ENCODE measurements around the gene TSEN2. TPM values are rescaled to one million over a fixed set of nuclear protein-coding genes. Genes with fewer than 3 reads are reported as not detected.

Gene TSEN2
- total RNA-seq, 3 donors from 2014 or later (not counting 1 experiment from before 2014, with no cell fraction given), result 4.1 to 11.4 (median 5.7) TPM

DNA sequence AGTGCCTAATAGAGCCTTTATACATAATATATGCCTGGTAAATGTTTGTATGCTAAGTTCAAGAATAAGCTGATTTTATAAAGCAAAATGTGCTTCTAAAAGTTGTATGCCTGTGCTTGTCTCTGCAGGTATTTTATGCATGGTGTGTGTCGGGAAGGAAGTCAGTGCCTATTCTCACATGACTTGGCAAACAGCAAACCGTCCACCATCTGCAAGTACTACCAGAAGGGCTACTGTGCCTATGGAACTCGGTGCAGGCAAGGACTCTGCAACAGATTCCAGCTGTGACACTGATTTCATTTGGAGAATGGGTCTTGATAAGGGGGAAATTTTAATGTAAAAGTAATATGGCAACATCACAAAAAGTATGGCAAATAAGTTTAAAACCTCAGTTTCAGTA is 84.5 kb downstream of the TSEN2 start:
- no peak for ATAC-seq
- H3K4me3 Mint-ChIP-seq, result no peak overlapping the region
- Histone ChIP-seq H3K27me3 (ENCODE audit: control insufficient read depth, insufficient read depth, low read length) (no peaks in the 10 kb centered on the region), H3K4me3 (ENCODE audit: low read length) (no peak overlapping the region), H3K4me1 (ENCODE audit: control insufficient read depth, insufficient read depth, low read length) (no peaks in the 10 kb centered on the region), H3K9me3 (ENCODE audit: control insufficient read depth, insufficient read depth, low read length) (peaks cover 6% of the 10 kb centered on the region), H3K36me3 (ENCODE audit: control insufficient read depth, insufficient read depth, low read length) (peaks cover 37% of the 10 kb centered on the region), H3K27ac (ENCODE audit: low read length) (no peak overlapping the region)
- WGBS (ENCODE audit: insufficient coverage), result 90% methylated on average over 3 of the region's 3 CpGs
- peaks cover 19 to 24% of the 10 kb centered on the region in 2 donors for H3K4me1 Mint-ChIP-seq
- H3K36me3 Mint-ChIP-seq, result peaks cover 32% of the 10 kb centered on the region
- H3K27me3 Mint-ChIP-seq (ENCODE audit: low read depth in 2 of 2), result no peaks in the 10 kb centered on the region
- DNase-seq, result no peak
- intact Hi-C loops (cut with micrococcal nuclease), result no loop called here
- no peak overlapping the region for H3K27ac Mint-ChIP-seq
- TF ChIP-seq, protein P1, sequence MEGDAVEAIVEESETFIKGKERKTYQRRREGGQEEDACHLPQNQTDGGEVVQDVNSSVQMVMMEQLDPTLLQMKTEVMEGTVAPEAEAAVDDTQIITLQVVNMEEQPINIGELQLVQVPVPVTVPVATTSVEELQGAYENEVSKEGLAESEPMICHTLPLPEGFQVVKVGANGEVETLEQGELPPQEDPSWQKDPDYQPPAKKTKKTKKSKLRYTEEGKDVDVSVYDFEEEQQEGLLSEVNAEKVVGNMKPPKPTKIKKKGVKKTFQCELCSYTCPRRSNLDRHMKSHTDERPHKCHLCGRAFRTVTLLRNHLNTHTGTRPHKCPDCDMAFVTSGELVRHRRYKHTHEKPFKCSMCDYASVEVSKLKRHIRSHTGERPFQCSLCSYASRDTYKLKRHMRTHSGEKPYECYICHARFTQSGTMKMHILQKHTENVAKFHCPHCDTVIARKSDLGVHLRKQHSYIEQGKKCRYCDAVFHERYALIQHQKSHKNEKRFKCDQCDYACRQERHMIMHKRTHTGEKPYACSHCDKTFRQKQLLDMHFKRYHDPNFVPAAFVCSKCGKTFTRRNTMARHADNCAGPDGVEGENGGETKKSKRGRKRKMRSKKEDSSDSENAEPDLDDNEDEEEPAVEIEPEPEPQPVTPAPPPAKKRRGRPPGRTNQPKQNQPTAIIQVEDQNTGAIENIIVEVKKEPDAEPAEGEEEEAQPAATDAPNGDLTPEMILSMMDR (IDR thresholded peaks at IDR 0.05), result no peak
- H3K9me3 Mint-ChIP-seq, result peaks cover 5% of the 10 kb centered on the region in 2 donors

DNA sequence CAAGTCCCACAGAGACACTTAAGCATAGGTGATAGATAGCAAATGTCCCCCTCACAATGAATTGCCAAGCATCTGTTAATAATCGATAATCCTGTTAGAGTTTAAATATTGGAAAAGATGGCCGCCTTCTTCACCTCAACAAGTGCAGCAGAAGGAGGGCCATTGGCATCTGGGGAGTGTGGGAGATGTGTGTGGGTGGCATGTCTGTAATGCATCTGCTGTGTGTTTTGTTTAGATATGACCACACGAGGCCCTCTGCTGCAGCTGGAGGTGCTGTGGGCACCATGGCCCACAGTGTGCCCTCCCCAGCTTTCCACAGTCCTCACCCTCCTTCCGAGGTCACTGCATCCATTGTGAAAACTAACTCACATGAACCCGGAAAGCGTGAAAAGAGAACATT is 85.6 kb downstream of the TSEN2 start:
- Histone ChIP-seq H3K4me1 (ENCODE audit: control insufficient read depth, insufficient read depth, low read length) (no peaks in the 10 kb centered on the region), H3K9me3 (ENCODE audit: control insufficient read depth, insufficient read depth, low read length) (peaks cover 6% of the 10 kb centered on the region), H3K27me3 (ENCODE audit: control insufficient read depth, insufficient read depth, low read length) (no peaks in the 10 kb centered on the region), H3K27ac (ENCODE audit: low read length) (no peak overlapping the region), H3K36me3 (ENCODE audit: control insufficient read depth, insufficient read depth, low read length) (peaks cover 47% of the 10 kb centered on the region), H3K4me3 (ENCODE audit: low read length) (no peak overlapping the region)
- peaks cover 32% of the 10 kb centered on the region for H3K36me3 Mint-ChIP-seq
- no peaks in the 10 kb centered on the region for H3K27me3 Mint-ChIP-seq (ENCODE audit: low read depth in 2 of 2)
- intact Hi-C loops (cut with micrococcal nuclease), result no loop called here
- H3K4me1 Mint-ChIP-seq, result peaks cover 13 to 19% of the 10 kb centered on the region in 2 donors
- WGBS (ENCODE audit: insufficient coverage), result 87% methylated on average over 6 of the region's 6 CpGs
- no peak overlapping the region for H3K27ac Mint-ChIP-seq
- ATAC-seq (no peak), DNase-seq (no peak)
- peaks cover 5% of the 10 kb centered on the region in 2 donors for H3K9me3 Mint-ChIP-seq
- TF ChIP-seq, protein P1 (IDR thresholded peaks at IDR 0.05), result no peak
- no peak overlapping the region for H3K4me3 Mint-ChIP-seq

DNA sequence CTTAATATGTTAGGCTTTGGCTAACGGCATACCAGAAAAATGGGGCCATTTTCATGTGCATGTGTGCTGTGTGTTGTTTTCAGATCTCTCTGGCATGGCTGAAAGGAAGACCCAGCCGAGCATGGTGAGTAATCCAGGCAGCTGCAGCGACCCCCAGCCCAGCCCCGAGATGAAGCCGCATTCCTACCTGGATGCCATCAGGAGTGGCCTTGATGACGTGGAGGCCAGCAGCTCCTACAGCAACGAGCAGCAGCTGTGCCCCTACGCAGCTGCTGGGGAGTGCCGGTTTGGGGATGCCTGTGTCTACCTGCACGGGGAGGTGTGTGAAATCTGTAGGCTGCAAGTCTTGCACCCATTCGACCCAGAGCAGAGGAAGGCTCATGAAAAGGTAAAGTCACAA is 87.7 kb downstream of the TSEN2 start:
- no peak overlapping the region for H3K4me3 ChIP-seq (ENCODE audit: low read length)
- peaks cover 65% of the 10 kb centered on the region for H3K36me3 ChIP-seq (ENCODE audit: control insufficient read depth, insufficient read depth, low read length)
- H3K9me3 ChIP-seq (ENCODE audit: control insufficient read depth, insufficient read depth, low read length), result no peaks in the 10 kb centered on the region
- H3K4me1 Mint-ChIP-seq, result peaks cover 6 to 12% of the 10 kb centered on the region in 2 donors
- H3K27me3 Mint-ChIP-seq (ENCODE audit: low read depth in 2 of 2), result no peaks in the 10 kb centered on the region
- H3K4me3 Mint-ChIP-seq, result no peak overlapping the region
- no peaks in the 10 kb centered on the region for H3K4me1 ChIP-seq (ENCODE audit: control insufficient read depth, insufficient read depth, low read length)
- TF ChIP-seq, protein P1 (IDR thresholded peaks at IDR 0.05), result no peak
- intact Hi-C loops (cut with micrococcal nuclease), result no loop called here
- H3K9me3 Mint-ChIP-seq, result peaks cover 0 to 2% of the 10 kb centered on the region in 2 donors
- DNase-seq, result no peak
- no peak overlapping the region for H3K27ac Mint-ChIP-seq
- ATAC-seq, result no peak
- no peak overlapping the region for H3K27ac ChIP-seq (ENCODE audit: low read length)
- 98% methylated on average over 11 of the region's 11 CpGs for WGBS (ENCODE audit: insufficient coverage)
- peaks cover 34% of the 10 kb centered on the region for H3K36me3 Mint-ChIP-seq
- H3K27me3 ChIP-seq (ENCODE audit: control insufficient read depth, insufficient read depth, low read length), result no peaks in the 10 kb centered on the region

DNA sequence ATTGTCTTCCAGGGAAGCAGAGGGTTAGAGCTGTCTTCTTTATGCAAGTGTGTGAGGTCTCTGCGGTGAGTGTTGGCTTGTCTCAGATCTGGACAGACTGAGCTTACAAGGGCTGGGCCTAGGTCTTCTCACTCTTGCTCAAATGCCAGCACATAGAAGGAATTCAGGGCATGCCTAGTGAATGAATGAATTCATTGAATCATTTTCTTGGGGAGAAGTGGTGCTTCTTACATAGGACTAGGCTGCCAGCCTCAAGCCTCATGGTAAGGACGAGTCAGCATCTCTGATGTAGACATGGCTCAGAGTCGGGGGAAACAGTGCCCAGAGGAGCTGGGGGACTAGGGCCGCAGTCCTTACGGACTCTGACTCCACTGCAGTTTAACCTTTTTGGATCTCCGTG is 89.9 kb downstream of the TSEN2 start:
- no peak for ATAC-seq
- Histone ChIP-seq H3K36me3 (ENCODE audit: control insufficient read depth, insufficient read depth, low read length) (peaks cover 77% of the 10 kb centered on the region), H3K9me3 (ENCODE audit: control insufficient read depth, insufficient read depth, low read length) (no peaks in the 10 kb centered on the region), H3K4me3 (ENCODE audit: low read length) (no peak overlapping the region), H3K27me3 (ENCODE audit: control insufficient read depth, insufficient read depth, low read length) (no peaks in the 10 kb centered on the region), H3K4me1 (ENCODE audit: control insufficient read depth, insufficient read depth, low read length) (no peaks in the 10 kb centered on the region), H3K27ac (ENCODE audit: low read length) (no peak overlapping the region)
- no peaks in the 10 kb centered on the region for H3K9me3 Mint-ChIP-seq
- TF ChIP-seq, protein P1 (IDR thresholded peaks at IDR 0.05), result no peak
- peaks cover 0 to 6% of the 10 kb centered on the region in 2 donors for H3K4me1 Mint-ChIP-seq
- no peak overlapping the region for H3K4me3 Mint-ChIP-seq
- H3K27ac Mint-ChIP-seq, result peak overlapping the region in 1 of 2 donors; percentile 35
- H3K27me3 Mint-ChIP-seq (ENCODE audit: low read depth in 2 of 2), result no peaks in the 10 kb centered on the region
- no peak for DNase-seq
- peaks cover 39% of the 10 kb centered on the region for H3K36me3 Mint-ChIP-seq
- intact Hi-C loops (cut with micrococcal nuclease), result no loop called here
- WGBS (ENCODE audit: insufficient coverage), result 94% methylated on average over 6 of the region's 6 CpGs

Data from natural killer cell (primary cell).